HepG2 (cell line): ENCODE data around the gene ST3GAL4. TPM values are rescaled to one million over a fixed set of nuclear protein-coding genes. Genes with fewer than 3 reads are reported as not detected.

ENCODE experiments used
- ATAC-seq: fragments of 200-7000 bp; cut with Tn5 transposase; 3 replicates; pipeline ENCODE4 v1.9.1; 2020; ENCODE audit warnings: mild to moderate bottlenecking, moderate library complexity
- BruUV-seq: library from RNA; stranded (reverse); fragments of 400-500 nt; replicated peaks from 2 replicates; lab custom pipeline; 2021; lab: Mats Ljungman, UMichigan
- CTCF ChIA-PET: fragments of 300-600 bp; formaldehyde crosslinking; extraction: SDS; loops from one replicate; lab custom pipeline; 2021; ENCODE audit warnings: low total read pairs, inconsistent platforms, low intra/inter-chr PET ratio; lab: Yijun Ruan, JAX
- POLR2A ChIA-PET: fragments of 350-600 bp; sonication (Branson Sonifier 250); formaldehyde crosslinking; loops from one replicate; lab custom pipeline; 2020; ENCODE audit warnings: antibody characterized with exemption, inconsistent platforms; lab: Yijun Ruan, JAX
- DNase-seq: peaks from one replicate; pipeline ENCODE4 v3.0.0-alpha.2; 2015; ENCODE audit warnings: low spot score
- FAIRE-seq: peaks from 3 replicates; lab custom pipeline; 2011; peaks lifted over from hg19 to GRCh38; lab: Jason Lieb, UNC
- H2AFZ ChIP-seq: one replicate; pipeline ENCODE4 v1.6.1; 2011; ENCODE audit warnings: low read length, inconsistent platforms
- H3K27ac ChIP-seq: fragments of 300-600 bp; 3 replicates; pipeline ENCODE4 v1.8.0; 2011; ENCODE audit warnings: mixed run types, mild to moderate bottlenecking, mixed read lengths, low read length, inconsistent platforms; ENCODE audit not compliant: insufficient read depth; ENCODE audit errors: extremely low read length
- H3K27me3 ChIP-seq, 2 experiments: fragments of 200-600 bp in 1 of 2; 2 replicates in 1 of 2; 3 replicates in 1 of 2; pipeline versions ENCODE4 v1.6.0 to v1.8.0; 2011; ENCODE audit warnings: low read length in 2 of 2, mild to moderate bottlenecking in 2 of 2, moderate library complexity in 2 of 2, inconsistent platforms in 1 of 2; ENCODE audit not compliant: insufficient read depth in 2 of 2, control insufficient read depth in 1 of 2
- H3K36me3 ChIP-seq, 2 experiments: fragments of 200-600 bp in 1 of 2; replicated peaks in 1 of 2; 2 replicates in 1 of 2; 3 replicates in 1 of 2; pipeline versions ENCODE4 v1.5.1 to v1.8.0; 2011; ENCODE audit warnings: low read length in 2 of 2, inconsistent platforms in 1 of 2; ENCODE audit not compliant: insufficient read depth in 2 of 2, control insufficient read depth in 1 of 2
- H3K4me1 ChIP-seq: 2 replicates; pipeline ENCODE4 v1.5.1; 2012; ENCODE audit warnings: low read length, inconsistent platforms; ENCODE audit not compliant: insufficient read depth
- H3K4me2 ChIP-seq: 2 replicates; pipeline ENCODE4 v1.6.0; 2011; ENCODE audit warnings: low read depth, low read length, inconsistent platforms
- H3K4me3 ChIP-seq, 3 experiments: fragments of 200-600 bp in 1 of 3; sonication (generic), shearing (Covaris generic) in 1 of 3; replicated peaks in 1 of 3; 2 replicates each; pipeline ENCODE4 v1.5.1; 2011 to 2016; ENCODE audit warnings: low read length in 3 of 3, inconsistent platforms in 2 of 3, low read depth in 2 of 3, mild to moderate bottlenecking in 2 of 3, control low read depth in 1 of 3, mixed read lengths in 1 of 3; ENCODE audit not compliant: insufficient read depth in 1 of 3
- H3K79me2 ChIP-seq: one replicate; pipeline ENCODE4 v1.6.1; 2011; ENCODE audit warnings: low read length, inconsistent platforms; ENCODE audit not compliant: insufficient read depth
- H3K9ac ChIP-seq: 2 replicates; pipeline ENCODE4 v1.6.0; 2011; ENCODE audit warnings: mild to moderate bottlenecking, low read depth, low read length, inconsistent platforms; ENCODE audit not compliant: insufficient read depth
- H3K9me3 ChIP-seq: 2 replicates; pipeline ENCODE4 v1.5.1; 2012; ENCODE audit warnings: mild to moderate bottlenecking, low read length
- H4K20me1 ChIP-seq: 2 replicates; pipeline ENCODE4 v1.6.0; 2011; ENCODE audit warnings: inconsistent platforms, mild to moderate bottlenecking, low read length, moderate library complexity; ENCODE audit not compliant: insufficient read depth
- ASH2L ChIP-seq: fragments of 300-600, 200-600 bp; sonication (generic); IDR thresholded peaks from 2 replicates; pipeline ENCODE4 v1.7.0; 2017; ENCODE audit warnings: low read depth, mild to moderate bottlenecking, moderate library complexity, mixed read lengths, low read length; ENCODE audit not compliant: insufficient read length
- EED ChIP-seq: sonication (generic); formaldehyde crosslinking; IDR thresholded peaks from 2 replicates; pipeline ENCODE4 v1.5.0; 2020; ENCODE audit warnings: mild to moderate bottlenecking, missing genetic modification reagents
- MYNN ChIP-seq: sonication (generic); formaldehyde crosslinking; IDR thresholded peaks from 2 replicates; pipeline ENCODE4 v1.4.0; 2020; ENCODE audit warnings: mild to moderate bottlenecking, low read depth, missing genetic modification reagents
- PATZ1 ChIP-seq: sonication (generic); formaldehyde crosslinking; IDR thresholded peaks from 2 replicates; pipeline ENCODE4 v1.4.0; 2020; ENCODE audit warnings: missing genetic modification reagents
- RBM39 ChIP-seq: fragments of 200-400 bp; formaldehyde crosslinking; IDR thresholded peaks from one replicate; pipeline ENCODE4 v1.6.1; 2018; ENCODE audit warnings: antibody characterized with exemption, mild to moderate bottlenecking, low read depth, low read length; ENCODE audit not compliant: poor library complexity, severe bottlenecking
- ZC3H4 ChIP-seq: sonication (generic); formaldehyde crosslinking; IDR thresholded peaks from 2 replicates; pipeline ENCODE4 v1.4.0; 2020; ENCODE audit warnings: missing genetic modification reagents, borderline replicate concordance
- ZFY ChIP-seq: sonication (generic); formaldehyde crosslinking; IDR thresholded peaks from 2 replicates; pipeline ENCODE4 v1.4.0; 2020; ENCODE audit warnings: missing genetic modification reagents
- ZNF136 ChIP-seq: sonication (generic); formaldehyde crosslinking; IDR thresholded peaks from 2 replicates; pipeline ENCODE4 v1.8.1; 2022; ENCODE audit warnings: low read depth, mild to moderate bottlenecking, moderate library complexity, missing genetic modification reagents
- ZNF468 ChIP-seq: sonication (generic); formaldehyde crosslinking; IDR thresholded peaks from 2 replicates; pipeline ENCODE4 v1.8.0; 2022; ENCODE audit warnings: mild to moderate bottlenecking, moderate library complexity, missing genetic modification reagents
- ZNF530 ChIP-seq: sonication (generic); formaldehyde crosslinking; IDR thresholded peaks from 2 replicates; pipeline ENCODE4 v1.5.0; 2020; ENCODE audit warnings: low read depth, mild to moderate bottlenecking, missing genetic modification reagents
- ZNF737 ChIP-seq: sonication (generic); formaldehyde crosslinking; IDR thresholded peaks from 2 replicates; pipeline ENCODE4 v1.5.0; 2020; ENCODE audit warnings: missing genetic modification reagents, mild to moderate bottlenecking, borderline replicate concordance
- WGBS: methylation state at CpG from one replicate; pipeline ENCODE4 v1.1.6; 2017; ENCODE audit warnings: low lambda C conversion rate; 5-methylcytosine and 5-hydroxymethylcytosine counted together
- in situ Hi-C: cut with HindIII; loops from 2 replicates; pipeline ENCODE4 v1.10.0; 2017; ENCODE audit warnings: low pct_unique_long_range_greater_than_20kb; ENCODE audit not compliant: extremely low pct_ligation_motif_present
- intact Hi-C: fragments of 100-400 bp; cut with micrococcal nuclease; formaldehyde crosslinking; loops from one replicate; pipeline ENCODE4 v1.10.0; 2022; ENCODE audit not compliant: unreplicated experiment
- polyA plus RNA-seq, 8 experiments: library from polyadenylated mRNA; depleted of rRNA in 3 of 8; stranded (reverse) in 7 of 8; unstranded in 1 of 8; fragments of >200 nt; fragmentation: Illumina TruSeq in 4 of 8; extraction: Trizol in 4 of 8; gene quantifications; 2 replicates each; pipeline versions ENCODE4 v1.2.1 to v1.2.3, GENCODE V29; 2011 to 2016; ENCODE audit warnings: low read depth in 4 of 8, missing spikeins in 1 of 8, mixed read lengths in 1 of 8; ENCODE audit not compliant: insufficient read depth in 1 of 8
- total RNA-seq, 5 experiments: library from RNA; depleted of rRNA; stranded (reverse); fragments of >200 nt; fragmentation: Illumina TruSeq; extraction: Trizol; gene quantifications; 2 replicates each; pipeline ENCODE4 v1.2.3, GENCODE V29; 2016; ENCODE audit warnings: low read depth in 1 of 5
- TF ChIP-seq, protein P1 (sequence below): sonication (generic); formaldehyde crosslinking; IDR thresholded peaks from 2 replicates; pipeline ENCODE4 v1.8.1; 2023; ENCODE audit warnings: missing genetic modification reagents, mild to moderate bottlenecking, borderline replicate concordance
- TF ChIP-seq, protein P2 (sequence below): sonication (generic); formaldehyde crosslinking; conservative IDR thresholded peaks from 2 replicates; pipeline ENCODE4 v1.4.0; 2020; ENCODE audit warnings: missing genetic modification reagents
- TF ChIP-seq, protein P3 (sequence below): sonication (generic); formaldehyde crosslinking; IDR thresholded peaks from 2 replicates; pipeline ENCODE4 v1.4.0; 2020; ENCODE audit warnings: missing genetic modification reagents

ST3GAL4 gene
- total and polyA plus RNA-seq, 2 of the 13 experiments (the other 11 are each of a cell fraction or from before 2014, with no cell fraction given): 9.1 to 13.3 TPM

GRCh38 chr11:126422446-126422845 lies 67.0 kb downstream of the ST3GAL4 start:
- no peak for FAIRE-seq
- H3K79me2 ChIP-seq: no peaks in the 10 kb centered on the region
- H3K9ac ChIP-seq: no peak overlapping the region
- H4K20me1 ChIP-seq: no peaks in the 10 kb centered on the region
- intact Hi-C loops: no loop called here
- CTCF ChIA-PET: no interaction called here
- in situ Hi-C loops: no loop called here
- no peak overlapping the region for H2AFZ ChIP-seq
- no peak overlapping the region for H3K4me2 ChIP-seq
- H3K27ac ChIP-seq: no peak overlapping the region
- no peaks in the 10 kb centered on the region for H3K27me3 ChIP-seq
- no TSS peak for BruUV-seq
- POLR2A ChIA-PET: no interaction called here
- ATAC-seq: no peak
- peaks cover 29% of the 10 kb centered on the region for H3K4me1 ChIP-seq
- H3K9me3 ChIP-seq: no peaks in the 10 kb centered on the region
- 91% methylated on average over 2 of the region's 2 CpGs for WGBS
- H3K36me3 ChIP-seq: no peaks in the 10 kb centered on the region
- no peak for TF ChIP-seq ZNF468
- TF ChIP-seq ZFY (CRISPR knock-in tag): no peak
- no peak for TF ChIP-seq ASH2L
- TF ChIP-seq RBM39: no peak
- TF ChIP-seq ZNF737: no peak
- no peak for TF ChIP-seq ZC3H4 (CRISPR knock-in tag)
- TF ChIP-seq, protein P1, sequence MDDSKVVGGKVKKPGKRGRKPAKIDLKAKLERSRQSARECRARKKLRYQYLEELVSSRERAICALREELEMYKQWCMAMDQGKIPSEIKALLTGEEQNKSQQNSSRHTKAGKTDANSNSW (CRISPR knock-in tag): no peak
- TF ChIP-seq, protein P2, sequence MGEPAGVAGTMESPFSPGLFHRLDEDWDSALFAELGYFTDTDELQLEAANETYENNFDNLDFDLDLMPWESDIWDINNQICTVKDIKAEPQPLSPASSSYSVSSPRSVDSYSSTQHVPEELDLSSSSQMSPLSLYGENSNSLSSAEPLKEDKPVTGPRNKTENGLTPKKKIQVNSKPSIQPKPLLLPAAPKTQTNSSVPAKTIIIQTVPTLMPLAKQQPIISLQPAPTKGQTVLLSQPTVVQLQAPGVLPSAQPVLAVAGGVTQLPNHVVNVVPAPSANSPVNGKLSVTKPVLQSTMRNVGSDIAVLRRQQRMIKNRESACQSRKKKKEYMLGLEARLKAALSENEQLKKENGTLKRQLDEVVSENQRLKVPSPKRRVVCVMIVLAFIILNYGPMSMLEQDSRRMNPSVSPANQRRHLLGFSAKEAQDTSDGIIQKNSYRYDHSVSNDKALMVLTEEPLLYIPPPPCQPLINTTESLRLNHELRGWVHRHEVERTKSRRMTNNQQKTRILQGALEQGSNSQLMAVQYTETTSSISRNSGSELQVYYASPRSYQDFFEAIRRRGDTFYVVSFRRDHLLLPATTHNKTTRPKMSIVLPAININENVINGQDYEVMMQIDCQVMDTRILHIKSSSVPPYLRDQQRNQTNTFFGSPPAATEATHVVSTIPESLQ: no peak
- TF ChIP-seq, protein P3, sequence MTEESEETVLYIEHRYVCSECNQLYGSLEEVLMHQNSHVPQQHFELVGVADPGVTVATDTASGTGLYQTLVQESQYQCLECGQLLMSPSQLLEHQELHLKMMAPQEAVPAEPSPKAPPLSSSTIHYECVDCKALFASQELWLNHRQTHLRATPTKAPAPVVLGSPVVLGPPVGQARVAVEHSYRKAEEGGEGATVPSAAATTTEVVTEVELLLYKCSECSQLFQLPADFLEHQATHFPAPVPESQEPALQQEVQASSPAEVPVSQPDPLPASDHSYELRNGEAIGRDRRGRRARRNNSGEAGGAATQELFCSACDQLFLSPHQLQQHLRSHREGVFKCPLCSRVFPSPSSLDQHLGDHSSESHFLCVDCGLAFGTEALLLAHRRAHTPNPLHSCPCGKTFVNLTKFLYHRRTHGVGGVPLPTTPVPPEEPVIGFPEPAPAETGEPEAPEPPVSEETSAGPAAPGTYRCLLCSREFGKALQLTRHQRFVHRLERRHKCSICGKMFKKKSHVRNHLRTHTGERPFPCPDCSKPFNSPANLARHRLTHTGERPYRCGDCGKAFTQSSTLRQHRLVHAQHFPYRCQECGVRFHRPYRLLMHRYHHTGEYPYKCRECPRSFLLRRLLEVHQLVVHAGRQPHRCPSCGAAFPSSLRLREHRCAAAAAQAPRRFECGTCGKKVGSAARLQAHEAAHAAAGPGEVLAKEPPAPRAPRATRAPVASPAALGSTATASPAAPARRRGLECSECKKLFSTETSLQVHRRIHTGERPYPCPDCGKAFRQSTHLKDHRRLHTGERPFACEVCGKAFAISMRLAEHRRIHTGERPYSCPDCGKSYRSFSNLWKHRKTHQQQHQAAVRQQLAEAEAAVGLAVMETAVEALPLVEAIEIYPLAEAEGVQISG (CRISPR knock-in tag): no peak
- no peak for TF ChIP-seq PATZ1
- TF ChIP-seq ZNF530: no peak
- no peak for TF ChIP-seq MYNN (CRISPR knock-in tag)
- TF ChIP-seq EED (CRISPR knock-in tag): no peak
- no peak for TF ChIP-seq ZNF136 (CRISPR knock-in tag)
- H3K4me3 ChIP-seq: no peak overlapping the region
- no peak for DNase-seq
